ENCODE data around the gene KCNMB2.
"Not testable (repeated sequence)": the region's sequence is repeated elsewhere in the genome, so short reads cannot be mapped to it uniquely, and the experiment has no call there.

KCNMB2 gene

DNA sequence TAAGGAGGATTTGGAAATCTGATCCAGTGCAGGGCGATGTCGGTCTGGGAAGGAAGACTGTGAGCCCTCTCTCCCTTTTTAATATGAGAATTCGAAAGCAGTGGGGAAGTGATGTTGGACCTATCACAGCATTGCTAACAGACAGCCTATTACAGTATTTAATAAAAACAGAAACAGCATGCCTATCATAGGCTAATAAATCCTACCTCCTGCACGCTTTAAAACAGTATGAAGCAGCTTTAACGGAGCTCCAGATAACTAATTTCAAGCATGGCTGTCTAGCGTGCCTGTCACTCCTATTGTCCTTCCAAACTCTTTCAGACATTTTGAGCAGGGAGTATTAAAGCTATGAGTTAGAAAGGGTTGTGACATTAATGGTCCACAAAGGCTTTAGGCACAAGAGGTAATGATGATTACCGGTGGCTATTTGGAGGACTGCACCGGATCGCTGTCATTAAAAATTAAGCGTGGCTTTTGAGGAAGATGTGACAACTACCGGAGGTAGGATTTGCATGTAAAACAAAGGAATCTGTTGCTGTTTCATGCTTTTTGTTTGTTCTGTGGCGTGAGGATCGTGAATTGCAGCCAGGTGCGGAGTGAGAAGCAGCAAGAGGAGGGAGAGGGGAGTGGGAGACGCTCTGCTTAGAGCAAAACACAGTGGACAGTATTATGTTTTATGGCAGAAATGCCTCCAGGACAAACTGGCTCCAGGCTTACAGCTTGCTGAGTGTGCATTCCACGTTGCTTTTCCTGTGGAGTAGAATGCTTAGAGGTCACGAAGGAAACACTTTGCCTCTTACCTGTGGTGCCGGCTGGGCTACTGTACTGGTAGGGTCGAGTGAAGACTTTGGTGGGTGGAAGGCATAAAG is at the start of gene KCNMB2:
Gene KCNMB2 (plus strand): TSS at position 226 of the 869 bp plus-strand sequence.
- no peak for DNase-seq (ENCODE audit: low spot score)

DNA sequence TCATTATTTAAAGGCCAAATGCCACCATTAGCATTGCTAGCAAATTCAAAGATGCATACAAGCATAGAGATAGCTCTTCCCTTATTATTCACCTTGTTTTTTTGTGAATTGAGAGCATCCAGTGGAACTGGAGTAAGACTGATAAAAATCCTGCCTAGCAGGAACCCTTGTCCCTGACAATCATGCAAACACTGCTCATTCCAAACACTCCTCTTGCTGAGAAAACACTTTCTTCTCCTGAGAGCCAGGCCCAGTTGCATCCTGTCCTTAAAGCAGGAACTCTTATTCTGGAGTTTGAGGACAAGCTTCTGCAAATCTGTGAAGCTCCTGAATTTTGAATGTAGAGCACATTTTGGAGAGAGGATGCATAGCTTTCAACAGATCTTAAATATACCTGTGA is 49.3 kb upstream of the KCNMB2 start:
- no peak for DNase-seq (ENCODE audit: low spot score)

DNA sequence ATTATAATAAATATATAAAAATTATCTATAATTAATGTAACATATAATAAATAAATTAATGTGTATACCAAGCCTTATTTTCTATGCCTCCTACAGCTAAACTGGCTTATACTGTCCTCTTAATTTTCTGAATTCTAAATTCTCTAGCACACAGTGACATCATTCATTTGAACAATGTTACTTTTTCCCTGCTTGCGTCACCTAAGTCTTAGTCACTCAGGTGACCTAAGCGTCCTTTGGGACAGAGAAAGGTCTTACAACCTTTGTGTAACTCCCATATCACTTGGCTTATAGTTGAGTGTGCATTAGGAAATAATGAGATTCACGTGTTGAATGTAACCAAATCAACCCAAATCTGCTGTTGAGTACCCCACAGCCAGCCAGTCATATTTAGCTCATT is 48.5 kb upstream of the KCNMB2 start:
- DNase-seq (ENCODE audit: low spot score), result no peak

DNA sequence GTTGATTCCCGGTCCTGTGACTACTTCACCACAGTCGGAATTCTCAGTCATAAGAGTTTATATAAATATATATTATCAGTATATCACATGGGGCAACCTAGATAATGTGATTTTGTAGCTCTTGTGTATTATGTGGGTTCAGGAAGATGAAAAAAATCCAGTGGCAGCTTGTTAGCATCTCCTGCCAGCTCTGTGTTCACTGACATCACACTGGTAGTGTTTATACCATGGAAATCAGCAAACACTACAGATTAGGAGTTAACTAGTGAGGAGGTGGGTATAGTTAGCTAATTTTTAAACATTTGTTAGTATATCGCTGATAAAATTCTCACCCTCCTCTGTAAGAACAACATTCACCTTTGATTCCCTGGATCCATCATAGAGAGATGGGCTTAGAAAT is 44.5 kb upstream of the KCNMB2 start:
- DNase-seq (ENCODE audit: low spot score), result no peak

DNA sequence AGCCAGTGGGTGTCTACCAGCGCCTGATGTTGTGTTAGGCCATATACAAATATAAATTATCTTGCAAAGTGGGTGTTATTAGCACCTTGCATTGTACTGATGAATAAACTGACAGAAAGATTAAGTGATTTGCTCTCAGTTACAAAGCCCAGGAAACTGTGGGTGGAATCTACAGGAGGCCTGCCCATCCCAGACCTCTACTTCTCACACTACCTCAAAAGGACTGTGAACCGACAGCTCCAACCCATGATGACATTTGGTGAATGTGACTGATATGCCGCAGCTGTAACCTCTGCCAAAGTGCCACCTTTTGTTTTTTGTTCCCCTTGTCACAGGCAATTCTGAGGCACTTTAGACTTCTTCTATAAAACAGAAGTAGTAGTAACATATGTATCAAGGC is 43.7 kb upstream of the KCNMB2 start:
- no peak for DNase-seq (ENCODE audit: low spot score)

DNA sequence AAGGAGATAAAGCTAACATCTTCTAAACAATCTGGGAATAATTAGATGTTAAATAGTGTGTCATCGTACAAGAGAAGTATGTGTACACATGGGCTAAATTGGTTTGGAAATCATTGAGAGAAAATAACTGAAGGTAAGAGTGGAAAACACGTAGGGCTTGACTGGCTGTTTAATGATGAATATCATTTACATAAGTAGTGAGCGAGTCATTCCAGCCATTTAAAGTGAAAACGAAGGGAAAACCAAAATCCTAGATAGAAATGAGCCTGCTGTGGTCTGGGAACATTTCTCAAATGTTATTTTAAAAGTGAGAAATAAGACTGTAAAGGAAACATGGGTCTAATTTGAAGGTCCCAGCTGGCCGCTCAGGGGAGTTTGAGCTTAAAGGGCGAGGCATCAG is 41.9 kb upstream of the KCNMB2 start:
- no peak for DNase-seq (ENCODE audit: low spot score)

DNA sequence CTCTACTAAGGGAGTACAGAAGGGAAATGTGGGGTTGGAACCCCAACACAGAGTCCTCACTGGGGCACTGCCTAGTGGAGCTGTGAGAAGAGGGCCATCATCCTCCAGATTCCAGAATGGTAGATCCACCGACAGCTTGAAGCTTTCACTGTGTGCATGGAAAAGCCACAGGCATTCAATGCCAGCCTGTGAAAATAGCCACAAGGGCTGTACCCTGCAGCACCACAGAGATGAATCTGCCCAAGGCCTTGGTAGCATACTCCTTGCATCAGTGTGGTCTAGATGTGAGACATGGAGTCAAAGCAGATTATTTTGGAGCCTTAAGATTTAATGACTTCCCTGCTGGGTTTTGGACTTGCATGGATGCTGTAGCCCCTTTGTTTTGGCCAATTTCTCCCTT is 39.3 kb upstream of the KCNMB2 start:
- DNase-seq (ENCODE audit: low spot score), result no peak

DNA sequence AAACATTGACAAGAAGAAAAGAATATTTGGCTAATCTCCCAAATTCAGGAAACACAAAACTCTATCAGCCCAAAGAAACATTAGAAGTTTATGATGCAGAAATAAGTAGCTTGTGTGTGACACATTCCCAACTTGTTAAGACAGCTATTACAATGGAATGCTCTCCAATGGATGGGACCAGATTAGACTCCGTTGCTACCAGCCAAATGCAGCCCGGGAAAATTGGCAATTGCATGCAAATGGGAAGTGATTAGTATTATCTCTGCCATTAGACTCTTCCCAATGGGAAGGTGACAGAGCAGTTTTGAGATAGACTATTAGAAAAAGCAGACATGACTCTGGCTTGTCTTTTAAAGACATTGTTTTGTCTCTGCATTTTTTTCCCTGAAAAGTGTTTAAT is 37.4 kb upstream of the KCNMB2 start:
- no peak for DNase-seq (ENCODE audit: low spot score)

DNA sequence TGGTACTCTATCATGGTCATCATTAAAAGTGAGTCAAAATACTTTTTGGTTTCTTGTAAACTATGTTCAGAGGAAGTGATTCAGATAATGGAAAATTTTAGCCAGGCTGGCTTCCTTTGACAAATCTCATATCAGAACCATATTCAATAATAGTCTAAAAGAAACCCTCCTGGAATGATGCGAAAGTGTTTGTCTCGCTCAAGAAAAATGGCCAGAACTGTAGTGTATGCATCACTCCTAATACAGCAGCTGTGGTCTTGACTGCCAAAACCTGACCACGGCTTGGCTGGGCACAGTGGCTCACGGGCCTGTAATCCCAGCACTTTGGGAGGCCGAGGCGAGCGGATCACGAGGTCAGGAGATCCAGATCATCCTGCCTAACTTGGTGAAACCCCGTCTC is 35.6 kb upstream of the KCNMB2 start:
- DNase-seq (ENCODE audit: low spot score), result no peak

DNA sequence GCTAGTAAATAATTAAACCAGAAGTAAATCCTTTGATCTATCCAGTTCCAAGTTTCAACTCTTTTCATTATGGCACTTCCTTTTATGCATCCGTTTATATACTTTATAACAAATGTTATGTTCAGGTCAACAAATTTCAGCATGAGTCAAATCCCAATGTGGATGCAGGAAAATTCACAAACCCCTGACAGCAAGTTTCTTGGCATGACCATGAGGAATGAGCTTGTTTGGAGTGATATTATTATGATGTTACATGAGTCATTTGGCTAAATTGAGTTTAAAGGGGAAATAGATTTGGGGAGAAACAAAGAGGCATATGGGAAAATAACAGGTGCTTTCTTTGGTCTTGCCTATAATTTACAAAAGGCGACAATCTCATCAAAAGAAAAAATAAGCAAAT is 32.1 kb upstream of the KCNMB2 start:
- DNase-seq (ENCODE audit: low spot score), result no peak

DNA sequence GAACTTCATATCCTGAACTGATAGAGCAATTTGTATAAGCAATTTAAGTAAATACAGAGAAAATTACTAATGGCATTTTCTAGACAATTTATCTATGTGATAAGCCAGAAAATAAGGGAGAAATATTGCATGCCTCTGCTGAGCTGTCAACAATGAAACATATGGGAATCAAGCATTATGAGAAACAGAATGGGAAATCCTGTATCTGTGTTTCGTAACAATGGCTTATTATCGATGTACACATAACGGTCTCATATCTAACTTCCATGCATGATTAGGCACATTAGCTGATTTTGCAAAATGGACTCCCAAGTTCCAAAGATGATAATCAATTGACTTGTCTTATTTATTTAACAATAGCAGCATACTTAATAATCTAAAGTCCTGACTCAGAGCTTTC is 30.4 kb upstream of the KCNMB2 start:
- DNase-seq (ENCODE audit: low spot score), result no peak

DNA sequence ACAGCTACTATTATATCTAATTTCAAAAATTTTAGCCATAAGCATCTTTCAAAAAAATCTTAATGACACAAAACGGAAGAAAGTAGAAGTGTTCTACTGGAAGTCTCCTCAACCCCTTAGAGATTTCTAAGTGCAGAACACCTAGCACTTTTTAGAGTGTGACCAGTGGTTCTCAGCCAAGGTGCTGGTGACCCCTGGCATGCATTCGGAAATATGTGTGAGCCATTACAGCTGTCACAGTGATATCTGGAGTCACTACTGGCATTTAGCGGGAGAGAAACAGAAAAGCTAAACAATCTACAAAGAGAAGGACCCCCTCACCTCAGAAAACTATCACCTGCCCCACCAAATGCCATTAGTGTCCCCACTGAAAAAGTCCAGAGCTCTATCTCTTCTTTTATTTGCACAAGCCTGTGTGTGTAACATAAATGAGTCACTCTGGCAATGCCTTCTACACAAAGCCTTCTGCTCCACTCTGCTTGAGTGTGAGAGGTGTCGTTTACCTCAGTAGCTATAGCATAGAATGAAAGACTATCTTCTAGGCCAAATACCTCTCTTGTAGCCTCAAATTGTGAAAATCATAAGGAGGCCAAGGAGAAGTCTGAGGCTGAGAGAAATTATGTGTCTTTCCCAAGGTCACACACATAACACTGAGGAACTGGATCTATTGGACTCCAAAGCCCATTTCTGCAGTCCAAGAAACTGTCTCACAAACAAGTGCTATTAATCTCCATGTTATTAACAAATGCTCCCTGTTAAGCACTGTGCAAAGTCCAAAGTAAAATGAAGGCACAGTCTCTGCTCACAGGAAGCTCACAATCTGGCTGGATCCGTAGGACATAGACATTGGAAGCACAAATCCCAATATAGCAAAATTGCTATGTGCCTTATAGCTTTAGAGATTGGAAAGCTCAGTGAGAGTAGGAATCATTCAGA is 28.5 kb upstream of the KCNMB2 start:
- no peak for DNase-seq (ENCODE audit: low spot score)

DNA sequence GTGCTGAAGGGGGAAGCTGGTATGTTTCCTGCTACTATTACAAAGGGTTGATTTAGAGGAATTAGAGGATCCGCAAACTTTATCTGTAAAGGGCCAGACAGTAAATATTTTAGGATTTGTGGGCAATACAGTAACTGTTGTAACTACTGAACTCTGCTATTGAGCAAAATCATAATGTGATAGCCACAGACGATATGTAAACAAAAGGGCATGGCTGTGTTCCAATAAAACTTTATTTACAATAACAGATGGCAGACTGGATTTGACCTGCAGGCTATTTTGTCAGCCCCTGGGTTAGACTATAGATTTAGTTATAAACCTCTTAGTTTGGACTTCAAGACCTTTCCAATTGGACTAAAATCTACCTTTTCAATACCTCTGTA is 27.8 kb upstream of the KCNMB2 start:
- no peak for DNase-seq (ENCODE audit: low spot score)

DNA sequence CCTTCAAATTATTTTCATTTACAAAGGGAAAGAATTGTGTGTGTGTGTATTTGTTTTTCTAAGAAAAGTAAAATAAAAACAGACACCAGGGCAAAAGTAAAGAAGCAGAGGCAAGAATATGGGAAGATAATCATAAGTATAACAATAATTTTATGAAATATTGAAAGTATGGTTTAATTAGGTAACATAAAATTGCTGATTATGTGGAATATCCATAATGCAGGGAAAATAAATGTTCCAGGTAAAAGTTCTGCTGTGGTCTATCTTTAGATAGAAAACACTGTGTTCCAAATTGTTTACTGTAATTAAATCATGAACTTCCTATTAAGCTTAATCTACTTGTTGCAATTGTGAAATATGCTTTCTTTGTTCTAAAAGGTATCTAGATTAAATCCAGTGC is 25.7 kb upstream of the KCNMB2 start:
- DNase-seq (ENCODE audit: low spot score), result no peak

DNA sequence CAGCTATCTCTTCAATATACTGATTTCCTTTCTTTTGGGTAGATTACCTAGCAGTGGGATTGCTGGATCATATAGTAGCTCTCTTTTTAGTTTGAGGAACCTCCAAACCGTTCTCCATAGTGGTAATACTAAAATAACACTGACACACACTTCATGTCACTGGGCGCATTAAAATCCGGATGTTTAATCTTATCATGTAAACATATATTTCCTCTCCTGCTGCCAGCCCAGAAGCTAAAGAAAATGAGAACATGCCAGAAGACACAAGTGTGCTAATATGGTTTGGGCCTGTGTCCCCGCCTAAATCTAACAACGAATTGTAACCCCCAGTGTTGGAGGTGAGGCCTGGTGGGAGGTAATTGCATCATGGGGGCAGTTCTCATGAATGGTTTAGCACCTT is 23.6 kb upstream of the KCNMB2 start:
- DNase-seq (ENCODE audit: low spot score), result no peak

DNA sequence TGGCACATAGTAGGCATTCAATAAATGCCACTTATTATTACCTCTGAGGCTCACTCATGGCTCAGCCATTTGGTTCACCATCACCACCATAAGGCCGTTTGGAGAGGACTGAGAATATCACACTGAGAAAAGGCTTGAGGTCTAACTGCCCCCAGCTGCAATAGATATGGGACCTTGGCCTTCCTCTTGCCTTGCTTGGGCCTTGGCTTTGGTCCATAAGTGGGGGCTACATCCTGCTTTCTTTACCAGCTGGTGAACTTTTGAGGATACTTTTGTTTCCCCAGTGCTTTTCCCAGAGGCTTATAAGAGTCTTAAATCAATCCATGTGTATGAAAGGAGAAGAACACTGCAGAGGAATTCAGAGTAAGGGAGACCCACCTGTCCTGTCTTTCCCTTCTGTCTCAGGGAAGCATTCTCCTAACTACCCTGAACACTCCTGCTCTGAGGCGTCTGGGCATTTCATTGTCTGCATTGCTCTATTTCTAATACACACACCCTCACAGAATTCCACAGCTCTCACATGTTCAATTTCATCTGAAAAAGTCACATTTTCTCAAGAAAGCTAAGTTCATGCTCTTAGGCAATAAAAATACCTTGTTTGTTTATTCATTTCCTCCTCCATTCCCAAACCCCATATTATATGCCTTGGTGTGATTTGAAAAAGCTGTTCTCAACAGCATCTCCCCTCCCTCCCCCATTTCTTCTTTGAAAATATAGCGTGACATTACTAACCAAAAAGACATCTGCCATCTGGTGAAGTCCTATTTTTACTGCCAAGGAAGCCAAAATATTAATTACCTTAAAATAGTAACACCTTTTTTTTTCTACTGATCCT is 22.5 kb upstream of the KCNMB2 start:
- DNase-seq (ENCODE audit: low spot score), result no peak

DNA sequence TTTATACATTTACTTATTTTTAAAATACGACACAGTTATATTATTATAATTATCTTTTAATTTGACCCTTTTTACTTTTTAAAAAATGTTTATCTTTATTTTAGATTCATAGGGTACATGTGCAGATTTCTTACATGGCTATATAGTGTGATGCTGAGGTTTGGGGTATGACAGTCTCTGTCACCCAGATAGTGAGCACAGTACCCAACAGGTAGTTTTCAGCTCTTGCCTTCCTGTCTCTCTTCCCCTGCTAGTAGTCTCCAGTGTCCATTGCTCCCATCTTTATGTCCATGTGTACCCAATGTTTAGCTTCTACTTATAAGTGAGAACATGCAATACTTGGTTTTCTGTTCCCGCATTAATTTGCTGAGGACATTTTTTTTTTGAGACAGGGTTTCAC is 21.8 kb upstream of the KCNMB2 start:
- DNase-seq (ENCODE audit: low spot score), result no peak

DNA sequence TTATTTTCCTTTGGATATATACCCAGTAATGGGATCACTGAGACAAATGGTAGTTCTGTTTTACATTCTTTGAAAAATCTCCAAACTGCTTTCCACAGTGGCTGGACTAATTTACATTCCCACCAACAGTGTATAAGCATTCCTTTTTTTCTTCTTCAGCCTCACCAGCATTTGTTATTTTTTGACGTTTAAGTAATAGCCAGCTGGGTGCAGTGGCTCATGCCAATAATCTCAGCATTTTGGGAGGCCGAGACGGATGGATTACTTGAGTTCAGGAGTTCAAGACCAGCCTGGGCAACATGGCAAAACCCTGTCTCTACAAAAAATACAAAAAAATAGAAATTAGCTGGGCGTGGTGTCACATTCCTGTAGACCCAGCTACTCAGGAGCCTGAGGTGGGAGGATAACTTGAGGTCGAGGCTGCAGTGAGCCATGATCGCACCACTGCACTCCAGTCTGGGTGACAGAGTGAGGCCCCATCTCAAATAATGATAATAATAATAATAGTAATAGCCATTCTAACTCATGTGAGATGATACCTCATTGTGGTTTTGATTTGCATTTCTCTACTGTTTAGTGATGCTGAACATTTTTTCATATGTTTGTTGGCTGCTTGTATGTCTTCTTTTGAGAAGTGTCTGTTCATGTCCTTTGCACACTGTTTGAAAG is 21.0 kb upstream of the KCNMB2 start:
- not testable (repeated sequence) for DNase-seq (ENCODE audit: low spot score)

DNA sequence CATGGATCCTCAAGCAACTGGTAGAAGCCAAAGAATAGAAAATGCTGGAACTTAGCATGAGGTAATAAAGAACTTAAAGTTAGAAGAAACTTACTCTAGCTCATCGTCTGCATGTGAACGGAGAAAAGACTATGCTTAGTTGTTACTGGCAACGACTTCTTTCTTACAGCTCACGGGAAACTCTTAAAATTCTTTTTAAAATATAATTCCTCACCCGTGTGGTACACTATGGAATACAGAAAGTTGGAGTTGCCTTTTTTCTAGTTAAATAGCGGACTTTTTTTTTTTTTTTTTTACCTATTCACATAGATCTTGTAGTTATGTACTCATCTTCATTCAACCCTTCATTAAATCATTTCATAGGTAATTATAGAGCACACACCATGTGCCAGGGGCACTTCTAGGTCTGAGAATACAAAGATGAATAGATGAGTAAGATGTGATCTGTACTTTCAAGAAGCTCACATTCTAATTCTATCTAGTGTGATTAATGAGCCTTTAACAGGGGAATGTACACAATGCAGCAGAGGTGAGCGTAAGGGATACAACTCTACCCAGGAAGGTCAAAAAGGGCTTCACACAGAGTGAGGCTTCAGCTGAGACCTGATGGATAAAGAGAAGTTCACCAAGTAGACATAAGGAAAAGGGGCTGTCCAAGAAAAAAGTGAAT is 18.4 kb upstream of the KCNMB2 start:
- DNase-seq (ENCODE audit: low spot score), result no peak

DNA sequence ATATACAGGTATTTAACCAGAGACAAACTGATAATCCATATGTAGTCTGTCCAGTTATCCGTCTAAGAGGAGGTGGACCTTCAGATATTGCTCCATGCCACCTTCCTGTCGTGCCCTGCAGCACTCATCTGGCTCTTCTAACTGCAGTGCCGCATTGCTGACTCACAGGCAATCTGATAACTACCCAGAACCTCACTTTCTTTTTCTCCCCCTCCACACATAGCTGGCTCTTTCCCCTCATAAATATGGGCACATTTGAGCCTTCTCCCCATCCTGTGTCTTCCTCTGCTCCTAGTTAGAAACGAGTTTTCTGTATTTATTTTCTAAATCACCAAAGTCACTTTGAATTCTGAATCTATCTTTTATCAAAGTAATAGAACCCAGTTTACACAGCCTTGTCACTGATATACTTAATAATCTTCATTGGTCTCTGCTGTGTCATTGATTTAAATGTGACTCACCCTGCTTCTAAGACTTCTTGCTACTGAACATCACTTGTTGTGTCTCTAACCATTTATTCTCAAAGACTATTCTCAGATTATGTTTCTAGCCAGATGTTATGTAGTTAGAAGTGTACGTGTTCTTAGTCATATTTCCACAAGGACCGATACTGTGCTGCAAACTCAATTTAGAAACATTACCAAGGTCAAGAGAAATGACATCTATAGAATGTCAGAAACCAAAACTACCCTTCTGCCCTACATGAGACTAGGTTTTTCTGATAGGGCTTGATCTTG is 17.4 kb upstream of the KCNMB2 start:
- DNase-seq (ENCODE audit: low spot score), result no peak
